Prostate gland (tissue), 2 donors: Measurements from ENCODE around the gene CIRBP. TPM values are rescaled to one million over a fixed set of nuclear protein-coding genes. Genes with fewer than 3 reads are reported as not detected.

Experiments used
- DNase-seq: peaks from one replicate; pipeline ENCODE4 v3.0.0-alpha.2; 2019; ENCODE audit warnings: low spot score
- H3K27ac ChIP-seq, 2 donors: fragments of 200-600 bp; sonication (generic); 2 replicates each; pipeline ENCODE4 v1.5.1; 2017 to 2019
- H3K27me3 ChIP-seq: fragments of 200-600 bp; sonication (generic); replicated peaks from 2 replicates; pipeline ENCODE4 v1.5.1; 2019; ENCODE audit not compliant: insufficient read depth
- H3K36me3 ChIP-seq, 2 donors: fragments of 200-600 bp; sonication (generic); 1 replicate in 1 of 2; 2 replicates in 1 of 2; pipeline versions ENCODE4 v1.5.1 to v1.8.1; 2017 to 2019
- H3K4me1 ChIP-seq: fragments of 200-600 bp; sonication (generic); replicated peaks from 2 replicates; pipeline ENCODE4 v1.5.1; 2019
- H3K4me3 ChIP-seq, 2 donors: fragments of 200-600 bp; sonication (generic); 2 replicates each; pipeline ENCODE4 v1.5.1; 2017 to 2019
- H3K9me3 ChIP-seq: fragments of 200-600 bp; sonication (generic); 2 replicates; pipeline ENCODE4 v1.5.1; 2017
- POLR2A ChIP-seq: fragments of 450-650 bp; IDR thresholded peaks from one replicate; pipeline ENCODE4 v1.6.1; 2016; ENCODE audit warnings: antibody characterized with exemption, mild to moderate bottlenecking
- POLR2AphosphoS5 ChIP-seq: sonication (generic); formaldehyde crosslinking; IDR thresholded peaks from one replicate; pipeline ENCODE4 v1.6.1; 2017; ENCODE audit warnings: antibody characterized with exemption
- WGBS: methylation state at CpG from one replicate; pipeline ENCODE4 v1.1.5; 2018; 5-methylcytosine and 5-hydroxymethylcytosine counted together
- intact Hi-C: fragments of 100-400 bp; cut with DNase I; formaldehyde crosslinking; loops from one replicate; pipeline ENCODE4 v1.14.2; 2022
- total RNA-seq, 2 donors: library from RNA; depleted of rRNA; stranded (reverse); fragments of >200 nt; gene quantifications; one replicate each; pipeline ENCODE4 v1.1.0, GENCODE V29; 2016
- TF ChIP-seq, protein P1 (sequence below), 4 experiments: fragments of 200-600 bp in 2 of 4; fragments of 450-650 bp in 2 of 4; sonication (generic) in 2 of 4; IDR thresholded peaks; 1 replicate in 3 of 4; 2 replicates in 1 of 4; pipeline ENCODE4 v1.5.1; 2016 to 2019; ENCODE audit warnings: antibody characterized with exemption in 4 of 4, mild to moderate bottlenecking in 2 of 4, moderate library complexity in 2 of 4

Gene CIRBP
- total RNA-seq, 2 donors from 2014 or later: 753 to 863 TPM

DNA sequence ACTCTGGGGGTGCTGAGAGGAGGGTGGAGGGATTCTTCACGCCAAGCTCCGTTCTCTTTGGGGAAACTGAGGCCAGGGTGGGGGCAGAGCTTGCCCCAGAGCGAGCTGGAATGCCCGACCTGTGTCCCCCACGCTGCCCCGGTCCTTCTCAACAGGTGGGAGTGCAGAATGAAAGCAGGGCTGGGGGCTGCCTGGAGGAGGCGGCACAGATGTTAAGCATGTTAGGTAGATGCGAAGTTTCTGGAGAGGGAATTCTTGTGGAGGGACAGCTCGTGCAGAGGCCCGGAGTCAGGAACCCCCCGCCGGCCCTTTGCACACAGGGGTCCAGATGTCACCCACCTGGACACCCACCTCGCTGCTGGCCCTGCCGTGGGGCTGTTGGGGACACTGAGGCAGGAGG is 25.6 kb downstream of the CIRBP start:
- Histone ChIP-seq H3K4me3 (no peak overlapping the region), H3K9me3 (no peaks in the 10 kb centered on the region), H3K27ac (no peak overlapping the region), H3K4me1 (no peaks in the 10 kb centered on the region), H3K36me3 (no peaks in the 10 kb centered on the region), H3K27me3 (no peaks in the 10 kb centered on the region)
- TF ChIP-seq, protein P1, sequence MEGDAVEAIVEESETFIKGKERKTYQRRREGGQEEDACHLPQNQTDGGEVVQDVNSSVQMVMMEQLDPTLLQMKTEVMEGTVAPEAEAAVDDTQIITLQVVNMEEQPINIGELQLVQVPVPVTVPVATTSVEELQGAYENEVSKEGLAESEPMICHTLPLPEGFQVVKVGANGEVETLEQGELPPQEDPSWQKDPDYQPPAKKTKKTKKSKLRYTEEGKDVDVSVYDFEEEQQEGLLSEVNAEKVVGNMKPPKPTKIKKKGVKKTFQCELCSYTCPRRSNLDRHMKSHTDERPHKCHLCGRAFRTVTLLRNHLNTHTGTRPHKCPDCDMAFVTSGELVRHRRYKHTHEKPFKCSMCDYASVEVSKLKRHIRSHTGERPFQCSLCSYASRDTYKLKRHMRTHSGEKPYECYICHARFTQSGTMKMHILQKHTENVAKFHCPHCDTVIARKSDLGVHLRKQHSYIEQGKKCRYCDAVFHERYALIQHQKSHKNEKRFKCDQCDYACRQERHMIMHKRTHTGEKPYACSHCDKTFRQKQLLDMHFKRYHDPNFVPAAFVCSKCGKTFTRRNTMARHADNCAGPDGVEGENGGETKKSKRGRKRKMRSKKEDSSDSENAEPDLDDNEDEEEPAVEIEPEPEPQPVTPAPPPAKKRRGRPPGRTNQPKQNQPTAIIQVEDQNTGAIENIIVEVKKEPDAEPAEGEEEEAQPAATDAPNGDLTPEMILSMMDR (IDR thresholded peaks at IDR 0.05): no peak
- TF ChIP-seq POLR2A (no peak), POLR2AphosphoS5 (no peak)
- DNase-seq: no peak
- WGBS: 82% methylated on average over 14 of the region's 14 CpGs
- intact Hi-C loops: no loop called here

DNA sequence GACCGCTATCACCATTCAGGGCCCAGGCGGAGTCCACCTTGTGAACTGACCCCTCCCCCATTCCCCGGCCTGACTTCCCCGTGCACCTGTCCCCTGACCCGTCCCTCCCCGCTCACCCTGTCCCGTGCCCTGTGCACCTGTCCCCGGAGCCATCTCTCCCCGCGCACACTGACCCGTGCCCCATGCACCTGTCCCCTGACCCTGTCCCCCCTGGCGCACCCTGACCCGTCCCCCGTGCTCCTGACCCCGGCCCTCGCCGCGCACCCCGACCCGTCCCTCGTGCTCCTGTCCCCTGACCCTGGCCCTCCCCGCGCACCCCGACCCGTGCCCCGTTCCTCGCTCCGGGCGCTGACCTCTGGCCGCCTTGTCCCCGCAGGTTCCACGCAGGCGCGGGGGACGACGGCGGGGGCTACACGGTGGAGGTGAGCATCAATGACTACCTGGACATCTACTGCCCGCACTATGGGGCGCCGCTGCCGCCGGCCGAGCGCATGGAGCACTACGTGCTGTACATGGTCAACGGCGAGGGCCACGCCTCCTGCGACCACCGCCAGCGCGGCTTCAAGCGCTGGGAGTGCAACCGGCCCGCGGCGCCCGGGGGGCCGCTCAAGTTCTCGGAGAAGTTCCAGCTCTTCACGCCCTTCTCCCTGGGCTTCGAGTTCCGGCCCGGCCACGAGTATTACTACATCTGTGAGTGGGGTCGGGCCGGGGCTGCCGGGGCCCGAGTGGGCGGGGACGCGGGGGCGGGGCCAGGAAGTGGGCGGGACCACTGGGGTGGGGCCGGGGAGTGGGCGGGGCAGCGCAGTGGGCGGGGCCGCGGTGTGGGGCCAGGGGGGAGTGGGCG is 26.3 kb downstream of the CIRBP start:
- Histone ChIP-seq H3K4me3 (no peak overlapping the region), H3K27ac (no peak overlapping the region), H3K36me3 (no peaks in the 10 kb centered on the region), H3K4me1 (no peaks in the 10 kb centered on the region), H3K9me3 (no peaks in the 10 kb centered on the region), H3K27me3 (no peaks in the 10 kb centered on the region)
- DNase-seq: no peak
- TF ChIP-seq POLR2AphosphoS5: no peak
- no peak for TF ChIP-seq POLR2A
- TF ChIP-seq, protein P1 (IDR thresholded peaks at IDR 0.05): no peak
- intact Hi-C loops: no loop called here
- 25% methylated on average over 45 of the region's 82 CpGs for WGBS

DNA sequence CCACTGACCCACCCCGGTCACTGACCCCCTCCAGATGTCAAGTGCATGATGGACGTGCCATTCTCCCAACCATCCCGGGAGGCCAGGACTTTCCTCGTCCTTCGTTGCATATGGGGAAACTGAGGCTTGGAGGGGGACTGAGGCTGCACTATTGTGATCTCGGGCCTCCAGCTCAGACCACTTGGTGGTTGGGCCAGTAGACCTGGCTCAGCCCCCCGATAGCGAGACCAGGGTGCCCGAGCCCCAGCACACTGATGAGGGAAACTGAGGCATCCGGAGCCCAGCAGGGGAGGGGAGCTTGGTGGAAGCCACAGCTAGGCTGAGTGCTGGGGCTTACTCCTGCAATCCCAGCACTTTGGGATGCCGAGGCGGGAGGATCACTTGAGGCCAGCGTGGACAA is 26.9 kb downstream of the CIRBP start:
- Histone ChIP-seq H3K27me3 (no peaks in the 10 kb centered on the region), H3K4me1 (no peaks in the 10 kb centered on the region), H3K4me3 (no peak overlapping the region), H3K27ac (no peak overlapping the region), H3K9me3 (no peaks in the 10 kb centered on the region), H3K36me3 (no peaks in the 10 kb centered on the region)
- intact Hi-C loops: no loop called here
- WGBS: 83% methylated on average over 9 of the region's 13 CpGs
- no peak for DNase-seq
- TF ChIP-seq, protein P1 (IDR thresholded peaks at IDR 0.05): no peak
- no peak for TF ChIP-seq POLR2AphosphoS5
- TF ChIP-seq POLR2A: no peak

DNA sequence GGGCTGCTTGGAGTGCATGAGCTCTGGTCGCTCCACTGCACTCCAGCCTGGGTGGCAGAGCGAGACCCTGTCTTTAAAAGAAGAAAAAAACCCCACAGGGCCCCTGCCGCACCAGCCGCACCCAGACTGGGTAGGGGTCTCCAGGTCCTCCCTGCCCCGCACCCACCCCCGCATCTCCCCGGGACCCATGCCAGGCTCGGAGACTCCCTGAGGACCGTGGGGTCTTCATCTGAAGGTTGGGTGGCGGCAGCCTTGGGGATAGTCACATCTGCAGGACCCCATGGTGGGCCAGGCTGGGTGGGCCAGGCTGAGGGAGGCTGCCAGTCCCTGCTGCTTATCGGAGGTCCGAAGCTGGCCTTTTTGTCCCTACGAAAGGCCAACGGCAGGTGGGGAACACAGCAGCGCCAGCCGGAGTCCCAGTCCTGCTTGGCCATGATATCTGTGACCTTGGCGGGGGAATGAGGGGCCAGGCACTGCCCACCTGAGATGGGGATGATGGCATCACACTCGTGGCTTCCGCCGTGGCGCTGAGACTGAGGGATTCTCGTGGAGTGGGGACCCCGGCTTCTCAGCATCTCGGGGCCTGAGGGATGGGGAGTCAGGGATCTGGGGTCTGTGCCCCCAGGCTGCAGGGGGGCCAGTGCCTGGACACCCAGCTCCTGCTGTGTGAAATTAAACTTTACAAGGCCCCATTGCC is 27.6 kb downstream of the CIRBP start:
- H3K36me3 ChIP-seq: no peaks in the 10 kb centered on the region
- H3K4me1 ChIP-seq: no peaks in the 10 kb centered on the region
- H3K4me3 ChIP-seq: no peak overlapping the region
- DNase-seq: no peak
- TF ChIP-seq, protein P1 (IDR thresholded peaks at IDR 0.05): no peak
- no peak for TF ChIP-seq POLR2A
- no peak for TF ChIP-seq POLR2AphosphoS5
- no peaks in the 10 kb centered on the region for H3K27me3 ChIP-seq
- no peaks in the 10 kb centered on the region for H3K9me3 ChIP-seq
- intact Hi-C loops: no loop called here
- no peak overlapping the region for H3K27ac ChIP-seq
- WGBS: 88% methylated on average over 24 of the region's 24 CpGs
